Kidney epithelial cell (primary cell): ENCODE data around the gene TFCP2L1. TPM values are rescaled to one million over a fixed set of nuclear protein-coding genes. Genes with fewer than 3 reads are reported as not detected.
"Not testable (repeated sequence)": the region's sequence is repeated elsewhere in the genome, so short reads cannot be mapped to it uniquely, and the experiment has no call there.

Experiments used
- DNase-seq: peaks from one replicate; pipeline ENCODE4 v3.0.0-alpha.2; 2010; ENCODE audit warnings: low read depth
- H3K27me3 ChIP-seq: 2 replicates; pipeline ENCODE4 v1.6.0; 2011; ENCODE audit warnings: low read length; ENCODE audit not compliant: control insufficient read depth, insufficient read depth
- H3K36me3 ChIP-seq: 2 replicates; pipeline ENCODE4 v1.5.1; 2011; ENCODE audit warnings: low read length; ENCODE audit not compliant: control insufficient read depth, insufficient read depth
- H3K4me3 ChIP-seq: 2 replicates; pipeline ENCODE4 v1.5.1; 2011; ENCODE audit warnings: low read depth, mild to moderate bottlenecking, control low read depth, low read length
- total RNA-seq: library from RNA; depleted of rRNA; stranded (reverse); fragments of >200 nt; gene quantifications from 2 replicates; pipeline ENCODE4 v1.2.3, GENCODE V29; 2015
- TF ChIP-seq, protein P1 (sequence below): IDR thresholded peaks from 2 replicates; pipeline ENCODE4 v1.5.1; 2011; ENCODE audit warnings: mild to moderate bottlenecking, moderate library complexity, low read length, control low read depth, inconsistent platforms; ENCODE audit not compliant: insufficient read depth, poor library complexity, severe bottlenecking

Gene TFCP2L1, protein sequence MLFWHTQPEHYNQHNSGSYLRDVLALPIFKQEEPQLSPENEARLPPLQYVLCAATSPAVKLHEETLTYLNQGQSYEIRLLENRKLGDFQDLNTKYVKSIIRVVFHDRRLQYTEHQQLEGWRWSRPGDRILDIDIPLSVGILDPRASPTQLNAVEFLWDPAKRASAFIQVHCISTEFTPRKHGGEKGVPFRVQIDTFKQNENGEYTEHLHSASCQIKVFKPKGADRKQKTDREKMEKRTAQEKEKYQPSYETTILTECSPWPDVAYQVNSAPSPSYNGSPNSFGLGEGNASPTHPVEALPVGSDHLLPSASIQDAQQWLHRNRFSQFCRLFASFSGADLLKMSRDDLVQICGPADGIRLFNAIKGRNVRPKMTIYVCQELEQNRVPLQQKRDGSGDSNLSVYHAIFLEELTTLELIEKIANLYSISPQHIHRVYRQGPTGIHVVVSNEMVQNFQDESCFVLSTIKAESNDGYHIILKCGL
- 4.5 and 5.9 TPM in 2 replicates for total RNA-seq

DNA sequence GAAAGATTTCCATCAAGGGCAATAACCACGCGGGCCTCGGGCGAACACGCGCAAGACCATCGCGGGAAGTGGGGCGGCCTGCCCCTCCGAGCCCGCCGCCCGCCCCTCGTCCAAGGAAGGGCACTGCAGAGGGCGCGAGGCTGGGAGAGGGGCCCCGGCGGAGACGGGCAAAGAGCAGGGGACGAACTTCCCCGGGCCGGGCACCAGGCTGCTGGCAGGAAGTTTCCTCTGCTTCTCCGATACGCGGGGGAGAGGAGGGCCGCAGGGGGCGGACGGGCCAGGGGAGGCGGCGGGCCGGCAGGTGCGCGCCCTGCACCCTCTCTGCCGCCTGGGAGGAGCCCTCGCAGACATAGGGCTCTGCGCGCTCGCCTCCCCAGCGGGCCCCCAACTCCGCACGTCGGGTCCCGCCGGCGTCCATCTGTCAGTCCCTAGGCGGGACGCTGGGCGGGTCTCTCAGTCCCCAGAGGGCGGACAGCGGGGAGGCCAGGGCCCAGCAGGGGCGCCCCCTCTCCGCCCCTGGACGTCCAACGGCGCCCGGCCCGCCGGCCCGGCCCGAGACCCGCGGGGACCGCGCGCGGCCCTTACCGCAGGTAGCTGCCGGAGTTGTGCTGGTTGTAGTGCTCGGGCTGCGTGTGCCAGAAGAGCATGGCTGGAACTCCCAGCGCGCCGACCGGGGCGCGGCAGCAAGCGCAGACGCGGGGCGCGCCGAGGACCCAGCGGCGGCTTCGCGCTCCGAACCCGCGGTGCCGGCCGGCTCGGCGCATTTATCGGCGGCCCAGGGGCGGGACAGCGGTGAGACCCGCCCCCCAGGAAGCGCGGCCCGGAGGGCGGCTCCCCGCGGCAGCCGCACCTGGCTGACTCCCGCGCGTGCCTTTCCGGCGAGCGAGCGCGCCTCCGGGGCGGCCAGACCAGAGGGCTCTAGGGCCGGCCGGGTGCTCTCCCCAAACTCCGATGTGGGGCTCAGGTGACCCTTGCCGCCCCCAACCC, at the start of gene TFCP2L1:
TFCP2L1 (minus strand) TSS at position 740 of the 987 bp plus-strand sequence; CDS start at position 647, 93 bp downstream.
- H3K36me3 ChIP-seq, result no peaks in the 10 kb centered on the region
- TF ChIP-seq, protein P1, sequence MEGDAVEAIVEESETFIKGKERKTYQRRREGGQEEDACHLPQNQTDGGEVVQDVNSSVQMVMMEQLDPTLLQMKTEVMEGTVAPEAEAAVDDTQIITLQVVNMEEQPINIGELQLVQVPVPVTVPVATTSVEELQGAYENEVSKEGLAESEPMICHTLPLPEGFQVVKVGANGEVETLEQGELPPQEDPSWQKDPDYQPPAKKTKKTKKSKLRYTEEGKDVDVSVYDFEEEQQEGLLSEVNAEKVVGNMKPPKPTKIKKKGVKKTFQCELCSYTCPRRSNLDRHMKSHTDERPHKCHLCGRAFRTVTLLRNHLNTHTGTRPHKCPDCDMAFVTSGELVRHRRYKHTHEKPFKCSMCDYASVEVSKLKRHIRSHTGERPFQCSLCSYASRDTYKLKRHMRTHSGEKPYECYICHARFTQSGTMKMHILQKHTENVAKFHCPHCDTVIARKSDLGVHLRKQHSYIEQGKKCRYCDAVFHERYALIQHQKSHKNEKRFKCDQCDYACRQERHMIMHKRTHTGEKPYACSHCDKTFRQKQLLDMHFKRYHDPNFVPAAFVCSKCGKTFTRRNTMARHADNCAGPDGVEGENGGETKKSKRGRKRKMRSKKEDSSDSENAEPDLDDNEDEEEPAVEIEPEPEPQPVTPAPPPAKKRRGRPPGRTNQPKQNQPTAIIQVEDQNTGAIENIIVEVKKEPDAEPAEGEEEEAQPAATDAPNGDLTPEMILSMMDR, result no peak
- no peak for DNase-seq
- peaks cover 7% of the 10 kb centered on the region for H3K27me3 ChIP-seq
- H3K4me3 ChIP-seq, result peak within 1 kb of the TSS; percentile 55

DNA sequence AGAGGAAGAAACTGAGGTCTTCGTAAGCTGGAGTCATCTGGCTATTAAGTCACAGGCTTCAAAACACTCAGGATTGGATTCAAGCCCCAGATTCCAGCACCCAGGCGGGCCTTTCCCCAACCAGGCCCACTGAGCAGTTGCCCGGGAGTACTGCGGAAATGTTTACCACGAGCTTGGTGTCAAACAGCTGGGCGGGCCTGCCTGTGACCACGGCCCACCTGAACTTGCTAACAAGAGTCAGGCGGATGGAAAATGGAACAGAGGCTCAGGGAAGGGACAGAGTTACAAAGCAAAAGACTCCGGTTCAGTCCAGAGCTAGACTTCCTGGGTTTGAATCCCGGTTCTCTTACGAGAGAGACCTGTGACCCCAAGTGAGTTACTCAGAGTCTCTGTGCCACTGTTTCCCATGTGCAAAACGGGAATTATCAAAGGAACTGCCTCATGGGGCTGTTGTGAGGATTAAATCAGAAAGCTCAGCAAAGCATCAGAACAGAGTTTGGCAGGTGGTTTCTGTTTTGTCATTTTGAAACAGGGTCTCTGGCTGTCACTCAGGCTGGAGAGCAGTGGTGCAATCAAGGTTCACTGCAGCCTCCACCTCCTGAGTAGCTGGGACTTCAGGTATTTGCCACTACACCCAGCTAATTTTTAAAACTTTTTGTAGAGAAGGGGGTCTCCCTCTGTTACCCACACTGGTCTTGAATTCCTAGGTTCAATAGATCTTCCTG, 49.0 kb upstream of the TFCP2L1 start:
- Histone ChIP-seq H3K36me3 (no peaks in the 10 kb centered on the region), H3K27me3 (peaks cover 2% of the 10 kb centered on the region), H3K4me3 (no peak overlapping the region)
- TF ChIP-seq, protein P1, result no peak
- DNase-seq, result no peak

DNA sequence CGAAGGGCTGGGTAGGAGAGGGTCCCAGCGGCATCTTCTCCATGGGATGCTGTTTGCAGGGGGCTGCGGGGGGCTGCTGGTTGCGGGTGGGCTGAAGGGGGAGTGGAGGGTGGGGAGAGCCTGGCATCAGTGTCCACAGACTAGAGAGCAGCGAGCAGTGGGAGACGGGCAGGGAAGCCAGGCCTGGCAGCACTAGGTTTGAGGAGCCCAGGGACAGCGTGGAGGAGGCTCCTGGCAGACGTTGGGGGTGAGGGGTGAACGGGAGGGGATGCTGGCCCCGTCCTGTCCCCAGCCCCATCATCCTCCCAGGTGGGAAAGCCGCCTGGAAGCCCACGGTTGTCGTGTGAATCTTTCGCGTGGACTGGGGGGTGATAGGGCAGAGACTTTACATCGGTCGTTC, 48.2 kb upstream of the TFCP2L1 start:
- Histone ChIP-seq H3K36me3 (no peaks in the 10 kb centered on the region), H3K4me3 (no peak overlapping the region), H3K27me3 (peaks cover 4% of the 10 kb centered on the region)
- TF ChIP-seq, protein P1, result no peak
- no peak for DNase-seq

DNA sequence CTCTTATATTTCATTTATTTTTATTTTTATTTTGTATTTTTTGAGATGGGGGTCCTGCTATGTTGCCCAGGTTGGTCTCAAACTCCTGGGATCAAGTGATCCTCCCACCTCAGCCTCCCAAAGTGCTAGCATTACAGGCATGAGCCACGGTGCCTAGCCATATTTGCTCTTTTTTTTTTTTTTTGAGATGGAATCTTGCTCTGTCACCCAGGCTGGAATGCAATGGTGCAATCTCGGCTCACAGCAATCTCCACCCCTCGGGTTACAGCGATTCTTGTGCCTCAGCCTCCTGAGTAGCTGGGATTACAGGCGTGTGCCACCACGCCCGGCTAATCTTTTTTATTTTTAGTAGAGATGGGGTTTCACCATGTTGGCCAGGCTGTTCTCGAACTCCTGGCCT, 46.3 kb upstream of the TFCP2L1 start:
- H3K27me3 ChIP-seq, H3K4me3 ChIP-seq, H3K36me3 ChIP-seq, DNase-seq: not testable (repeated sequence)

DNA sequence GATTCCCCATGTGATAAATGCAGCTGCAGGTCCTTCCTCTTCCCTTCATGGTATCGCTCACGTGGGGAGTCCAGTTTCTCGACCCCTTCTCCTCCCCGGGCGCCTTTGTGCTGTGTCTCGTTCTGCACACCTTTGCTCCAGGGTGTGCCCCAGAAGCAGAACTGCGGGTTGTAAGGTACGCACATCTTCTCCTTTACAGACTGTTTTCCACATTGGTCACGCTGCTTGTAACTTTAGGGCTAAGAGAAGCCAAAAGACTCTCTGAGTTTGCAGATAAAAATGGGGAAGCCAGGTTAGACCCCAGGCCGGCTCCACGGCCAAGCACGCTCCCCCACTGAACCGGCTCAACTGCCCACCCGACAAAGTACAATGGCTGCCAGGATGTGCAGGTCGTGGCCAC, 45.9 kb upstream of the TFCP2L1 start:
- TF ChIP-seq, protein P1, result no peak
- H3K4me3 ChIP-seq, result no peak overlapping the region
- H3K36me3 ChIP-seq, result no peaks in the 10 kb centered on the region
- H3K27me3 ChIP-seq, result peaks cover 4% of the 10 kb centered on the region
- no peak for DNase-seq
